ENCODE measurements around the gene CHMP2A.

GRCh38 chr19:58575183-58576041 lies 20.5 kb upstream of the CHMP2A start:
- TF ChIP-seq RFX5 (IDR thresholded peaks at IDR 0.05) (0 out of 2 replicates have a peak, but pooled peaks have one; percentile 11), RARB (CRISPR knock-in tag; IDR thresholded peaks at IDR 0.05) (peak; percentile 28; the same call in 1 of the 2 replicates), BCL3 (IDR thresholded peaks at IDR 0.05) (peak; percentile 86), EHMT2 (IDR thresholded peaks at IDR 0.05; ENCODE audit: low read depth) (no peak), CTCF (IDR thresholded peaks at IDR 0.05) (no peak), FOSL2 (IDR thresholded peaks at IDR 0.05) (no peak), FOSL2 (CRISPR knock-in tag; IDR thresholded peaks at IDR 0.05) (0 out of 2 replicates have a peak, but pooled peaks have one; percentile 1), POLR2A (IDR thresholded peaks at IDR 0.05; ENCODE audit: low read length) (peak; percentile 82), ZSCAN20 (CRISPR knock-in tag; IDR thresholded peaks at IDR 0.05) (no peak)

Data from A549 (cell line).